HG02678 (cell line): ENCODE measurements around the gene METTL26.
"Not testable (repeated sequence)": the region's sequence is repeated elsewhere in the genome, so short reads cannot be mapped to it uniquely, and the experiment has no call there.

Experiments
- ATAC-seq: cut with Tn5 transposase; IDR thresholded peaks from one replicate; pipeline ENCODE4 v1.9.1; 2021; ENCODE audit warnings: mild to moderate bottlenecking, moderate library complexity; ENCODE audit not compliant: unreplicated experiment

The METTL26 gene

DNA sequence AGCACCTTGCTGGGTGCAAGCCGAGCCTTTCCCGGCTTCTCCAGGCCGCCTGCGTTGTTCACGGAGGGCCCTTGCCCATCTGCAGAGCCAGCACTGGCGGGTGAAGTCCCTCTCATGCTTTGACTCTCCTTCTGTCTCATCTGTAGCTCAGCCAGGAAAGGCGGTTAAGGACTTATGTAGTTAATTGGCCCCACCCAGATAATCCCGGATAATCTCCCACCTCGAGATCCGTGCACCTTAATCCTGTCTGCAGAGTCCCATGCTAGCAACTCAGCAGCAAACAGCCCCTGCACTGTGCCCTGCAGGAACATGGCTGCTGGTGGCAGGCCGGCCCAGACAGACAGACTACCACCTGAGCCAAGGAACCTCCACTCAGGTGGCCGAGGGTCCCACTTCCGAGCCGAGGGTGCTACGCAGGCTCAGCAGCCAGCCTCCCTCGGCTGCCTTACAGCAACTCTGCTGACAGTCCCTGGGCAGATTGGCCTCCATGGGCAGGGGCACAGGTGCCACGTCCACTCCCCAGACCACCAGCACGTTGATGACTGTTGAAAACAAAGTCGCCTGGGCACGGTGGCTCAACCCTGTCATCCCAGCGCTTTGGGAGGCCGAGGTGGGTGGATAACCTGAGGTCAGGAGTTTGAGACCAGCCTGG, 29.3 kb downstream of the METTL26 start:
- no peak for ATAC-seq

DNA sequence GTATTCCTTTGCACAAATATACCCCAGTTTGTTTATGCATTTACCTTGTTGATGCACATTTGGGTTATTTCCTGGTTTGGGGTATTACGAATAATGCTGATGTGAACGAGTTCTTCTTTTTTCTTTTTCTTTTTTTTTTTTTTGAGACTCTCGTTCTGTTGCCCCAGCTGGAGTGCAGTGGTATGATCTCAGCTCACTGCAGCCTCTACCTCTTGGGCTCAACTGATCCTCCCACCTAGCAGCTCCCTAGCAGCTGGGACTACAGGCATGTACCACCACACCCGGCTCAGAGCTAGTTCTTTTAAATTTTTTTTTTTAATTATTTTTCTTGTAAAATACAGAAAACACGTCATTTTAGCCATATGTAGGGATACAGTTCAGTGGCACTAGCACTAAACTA, 32.2 kb downstream of the METTL26 start:
- ATAC-seq = no peak

- no peak for ATAC-seq
Observed at GRCh38 chr16:600781-601180, 35.3 kb downstream of the METTL26 start.

GRCh38 chr16:598823-599739, 37.0 kb downstream of the METTL26 start:
- ATAC-seq = no peak

DNA sequence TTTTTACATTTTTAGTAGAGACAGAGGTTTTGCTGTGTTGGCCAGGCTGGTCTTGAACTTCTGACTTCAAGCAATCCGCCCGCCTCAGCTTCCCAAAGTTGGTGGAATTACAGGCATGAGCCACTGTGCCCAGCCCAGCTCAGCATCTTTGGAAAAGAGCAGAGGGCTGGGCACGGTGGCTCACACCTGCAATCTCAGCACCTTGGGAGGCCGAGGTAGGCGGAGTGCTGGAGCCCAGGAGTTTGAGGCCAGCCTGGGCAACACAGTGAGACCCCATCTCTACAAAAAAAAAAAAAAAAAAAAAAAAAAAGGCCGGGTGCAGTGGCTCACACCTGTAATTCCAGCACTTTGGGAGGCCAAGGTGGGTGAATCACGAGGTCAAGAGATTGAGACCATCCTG, 38.5 kb downstream of the METTL26 start:
- ATAC-seq = not testable (repeated sequence)

DNA sequence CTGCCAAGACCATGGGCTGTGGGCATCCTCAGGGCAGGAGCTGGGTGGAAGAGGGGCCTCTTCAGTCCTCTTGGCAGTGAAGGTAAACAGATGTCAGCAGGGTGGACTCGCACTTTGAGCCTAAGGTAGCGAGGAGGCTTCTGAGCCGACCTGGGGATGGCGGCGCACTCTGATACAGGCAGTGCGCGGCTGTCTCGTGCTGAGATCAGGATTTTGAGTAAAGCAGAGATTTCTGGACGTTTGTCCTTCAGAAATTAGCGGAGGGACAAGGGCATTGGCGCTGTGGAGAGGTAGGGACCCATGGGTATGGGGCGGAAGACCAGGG, 39.4 kb downstream of the METTL26 start:
- no peak for ATAC-seq

DNA sequence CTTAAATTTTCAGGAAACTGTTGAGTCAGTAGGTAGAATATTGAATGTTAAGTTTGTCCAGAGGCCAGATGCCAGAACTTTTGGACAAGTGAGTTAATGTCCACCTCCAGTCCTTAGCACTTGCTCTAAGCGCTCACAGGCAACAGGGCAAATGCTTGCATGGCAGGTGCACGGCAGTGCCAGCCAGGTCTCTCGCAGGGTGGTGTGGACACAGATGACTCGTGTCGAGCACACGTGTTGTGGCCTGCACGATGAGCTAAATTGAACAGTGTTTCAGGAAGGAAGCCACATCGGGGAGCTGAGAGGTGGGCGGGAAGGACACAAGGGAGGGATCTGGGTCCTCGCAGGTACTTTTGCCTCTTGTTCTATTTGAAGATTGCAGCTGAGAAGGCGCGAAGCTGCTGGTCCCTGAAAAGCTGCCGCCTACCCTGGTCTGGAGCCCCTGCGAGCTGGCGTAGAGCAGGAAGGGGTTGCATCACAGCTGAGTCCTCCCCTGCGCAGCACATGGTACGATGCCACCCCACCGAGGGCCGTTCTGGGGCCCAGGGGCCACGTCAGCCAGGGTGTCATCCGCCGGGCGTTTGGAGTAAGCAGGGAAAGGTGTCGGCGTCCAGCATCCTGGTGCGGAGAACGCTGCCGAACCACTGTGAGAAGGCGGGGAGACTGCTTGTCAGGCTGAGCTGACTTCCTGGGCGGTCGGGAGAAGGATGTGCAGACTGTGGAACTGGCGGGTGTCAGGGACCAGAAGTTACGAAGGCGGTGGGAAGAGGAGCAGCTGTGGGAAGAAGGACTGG, 40.0 kb downstream of the METTL26 start:
- no peak for ATAC-seq

GRCh38 chr16:595094-595528, 41.0 kb downstream of the METTL26 start:
- no peak for ATAC-seq

GRCh38 chr16:593807-594206, 42.3 kb downstream of the METTL26 start:
- ATAC-seq = no peak

DNA sequence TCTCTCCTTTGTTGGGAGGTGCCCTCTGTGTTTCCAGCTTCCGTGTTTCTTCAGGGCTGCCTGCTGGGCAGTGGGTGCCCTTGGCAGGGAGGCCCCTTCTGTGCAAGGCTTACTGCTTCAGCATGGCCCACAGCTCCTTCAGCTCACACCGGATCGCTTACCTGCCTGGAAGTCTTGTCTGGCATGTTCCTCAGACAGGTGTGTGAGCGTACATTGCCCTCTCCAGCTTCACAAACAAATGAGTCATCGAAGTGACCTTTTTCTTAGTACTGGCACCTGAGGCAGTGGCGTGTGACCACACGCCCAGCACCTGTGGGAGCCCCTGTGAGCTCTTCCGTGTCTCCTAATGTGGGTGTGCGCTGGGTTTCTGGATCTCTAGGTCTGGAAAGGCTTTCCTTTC, 42.7 kb downstream of the METTL26 start:
- no peak for ATAC-seq

GRCh38 chr16:592518-593306, 43.4 kb downstream of the METTL26 start:
- no peak for ATAC-seq

DNA sequence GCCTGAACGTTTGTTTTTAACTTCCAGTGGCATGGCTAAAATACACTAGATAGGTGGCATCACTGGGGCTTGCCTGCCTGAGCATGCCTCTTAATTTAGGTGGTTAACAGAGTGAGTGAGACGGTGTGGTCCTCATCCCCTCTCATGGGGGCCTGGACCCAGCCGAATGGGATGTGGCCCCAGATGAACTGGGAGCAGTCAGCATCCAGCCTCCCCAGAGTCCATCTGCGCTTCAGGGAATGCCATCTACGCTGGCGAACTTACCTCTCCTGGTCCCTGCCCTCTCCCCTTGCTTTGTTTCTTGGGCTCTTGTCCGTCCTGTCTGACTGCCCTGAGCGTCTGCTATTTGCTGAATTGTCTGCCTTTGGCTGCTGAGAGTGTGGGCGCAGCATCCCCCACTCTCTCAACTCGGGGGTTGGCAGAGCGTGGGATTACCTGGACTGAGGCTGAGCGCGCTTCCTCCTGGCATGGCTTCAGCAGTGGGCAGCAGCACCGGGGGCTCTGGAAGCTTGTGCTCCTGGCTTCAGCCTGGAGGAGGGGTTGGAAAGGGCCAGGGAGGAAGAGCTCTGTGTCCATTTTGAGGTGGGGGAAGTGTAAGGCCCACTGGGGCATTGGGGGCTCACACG, 44.1 kb downstream of the METTL26 start:
- no peak for ATAC-seq

DNA sequence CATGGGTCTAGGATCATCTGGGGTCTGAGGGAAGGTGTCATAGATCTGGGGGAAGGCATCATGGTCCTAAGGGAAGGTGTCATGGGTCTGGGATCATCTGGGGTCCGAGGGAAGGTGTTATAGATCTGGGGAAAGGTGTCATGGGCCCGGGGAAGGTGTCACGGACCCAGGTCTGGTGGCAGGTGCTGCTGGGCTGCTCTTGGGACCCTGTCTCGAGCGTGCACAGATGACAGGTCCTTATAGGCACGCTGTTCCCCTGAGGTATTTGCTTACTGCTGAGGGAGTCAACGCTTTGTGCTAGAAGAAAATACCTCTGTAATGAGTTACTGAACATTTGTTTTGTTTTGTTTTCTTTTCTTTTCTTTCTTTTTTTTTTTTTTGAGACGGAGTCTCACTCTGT, 44.9 kb downstream of the METTL26 start:
- ATAC-seq = no peak

DNA sequence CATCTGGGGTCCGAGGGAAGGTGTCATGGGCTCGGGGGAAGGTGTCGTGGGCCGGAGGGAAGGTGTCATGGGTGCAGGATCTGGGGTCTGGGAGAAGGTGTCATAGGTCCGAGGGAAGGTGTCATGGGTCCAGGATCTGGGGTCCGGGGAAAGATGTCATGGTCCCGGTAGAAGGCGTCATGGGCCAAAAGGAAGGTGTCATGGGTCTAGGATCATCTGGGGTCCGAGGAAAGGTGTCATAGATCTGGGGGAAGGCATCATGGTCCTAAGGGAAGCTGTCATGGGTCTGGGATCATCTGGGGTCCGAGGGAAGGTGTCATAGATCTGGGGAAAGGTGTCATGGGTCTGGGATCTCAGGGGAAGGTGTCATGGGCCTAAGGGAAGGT, 45.3 kb downstream of the METTL26 start:
- ATAC-seq = no peak

DNA sequence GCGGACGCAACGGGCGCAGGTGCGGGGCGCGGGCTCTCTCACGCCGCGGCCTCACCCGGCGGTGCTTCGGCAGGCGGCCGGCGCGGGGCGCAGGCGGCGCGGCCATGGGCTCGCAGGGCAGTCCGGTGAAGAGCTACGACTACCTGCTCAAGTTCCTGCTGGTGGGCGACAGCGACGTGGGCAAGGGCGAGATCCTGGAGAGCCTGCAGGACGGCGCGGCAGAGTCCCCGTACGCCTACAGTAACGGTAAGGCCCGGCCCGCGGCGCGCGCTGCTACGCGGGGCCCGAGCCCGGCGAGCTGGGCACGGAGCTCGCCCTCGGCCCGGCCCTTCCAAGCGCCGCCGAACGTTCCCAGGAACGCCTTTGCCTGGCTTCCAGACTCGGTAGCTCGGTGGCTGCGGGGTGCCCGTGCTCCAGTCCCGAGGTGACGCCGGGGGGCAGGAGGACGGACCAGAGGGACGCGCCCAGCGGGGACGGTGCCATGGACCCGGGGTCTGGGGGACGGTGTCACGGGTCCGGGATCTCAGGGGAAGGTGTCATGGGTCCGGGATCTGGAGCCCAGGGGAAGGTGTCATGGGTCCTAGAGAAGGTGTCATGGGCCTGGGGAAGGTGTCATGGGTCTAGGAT, 45.8 kb downstream of the METTL26 start:
- ATAC-seq = no peak

DNA sequence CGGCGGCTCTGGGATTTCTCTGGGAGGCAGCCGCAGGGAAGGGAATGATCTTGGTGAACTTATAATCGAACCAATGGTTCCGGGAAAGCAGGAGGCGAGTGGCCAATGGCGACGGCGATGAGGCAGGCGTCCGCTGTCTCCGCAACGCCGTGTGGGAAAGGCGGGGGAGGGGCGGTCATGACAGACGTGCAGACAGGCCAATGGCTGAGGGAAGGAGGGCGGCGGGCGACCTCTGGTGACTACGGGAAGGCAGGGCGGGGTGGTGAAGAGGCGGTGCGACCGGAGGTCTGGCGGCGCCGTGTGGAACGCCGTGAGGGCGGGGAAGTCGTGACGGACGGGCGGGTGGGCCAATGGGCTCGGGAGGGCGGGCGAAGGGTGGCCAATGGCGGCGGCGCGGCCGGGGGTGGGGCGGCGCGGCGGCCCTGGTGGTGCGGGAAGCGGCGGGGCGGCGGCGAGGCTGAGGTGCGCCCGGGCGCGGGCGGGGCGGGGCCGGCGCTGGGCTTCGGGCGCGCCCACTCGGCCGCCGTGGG, 46.4 kb downstream of the METTL26 start, which contains the start of gene RAB40C:
Gene RAB40C (plus strand): TSS at position 409 of the 530 bp plus-strand sequence. CDS start 226 bp downstream, outside the sequence.
- peak; percentile 77 for ATAC-seq

GRCh38 chr16:588889-589657, 47.0 kb downstream of the METTL26 start:
- peak; percentile 74 for ATAC-seq

DNA sequence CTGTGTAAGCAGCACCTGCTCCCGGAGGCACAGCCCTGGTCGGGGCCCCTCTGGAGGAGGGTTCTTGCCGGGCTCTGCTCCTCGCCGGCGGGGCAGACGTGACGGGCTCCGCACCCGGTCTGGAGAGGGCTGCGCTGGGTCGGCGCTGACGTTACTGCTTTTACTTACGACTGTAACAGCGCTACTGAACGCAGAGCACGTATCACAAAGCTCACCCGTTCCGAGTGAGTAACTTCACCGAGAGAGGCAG, 47.5 kb downstream of the METTL26 start:
- peak; percentile 1 for ATAC-seq
